HG02885 (cell line): Measurements from ENCODE around the gene DYTN.

Source experiments
- ATAC-seq: cut with Tn5 transposase; IDR thresholded peaks from one replicate; pipeline ENCODE4 v1.9.1; 2021; ENCODE audit warnings: mild to moderate bottlenecking; ENCODE audit not compliant: unreplicated experiment, poor library complexity

Gene DYTN

GRCh38 chr2:206701952-206702605, 16.1 kb downstream of the DYTN start:
- ATAC-seq: no peak

- ATAC-seq: no peak
Measured at GRCh38 chr2:206700156-206700555, 18.0 kb downstream of the DYTN start.

DNA sequence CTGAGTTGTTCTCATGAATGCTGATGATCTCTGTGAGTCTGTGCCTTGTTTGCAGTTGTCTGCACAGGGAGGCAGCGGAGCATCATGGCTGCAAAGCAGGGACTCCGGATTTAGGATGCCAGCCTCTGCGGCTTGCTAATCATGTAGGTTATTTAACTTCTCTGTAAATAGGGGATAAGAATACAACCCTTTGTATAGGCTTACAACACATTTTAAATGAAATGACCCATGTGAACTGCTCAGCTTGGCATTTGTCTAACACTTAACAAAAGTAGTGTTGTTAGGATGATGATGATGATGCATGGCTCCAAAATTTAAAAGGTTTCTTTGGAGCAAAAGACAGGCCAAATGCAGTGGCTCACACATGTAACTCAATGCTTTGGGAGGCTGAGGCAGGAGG, 19.4 kb downstream of the DYTN start:
- ATAC-seq: no peak

DNA sequence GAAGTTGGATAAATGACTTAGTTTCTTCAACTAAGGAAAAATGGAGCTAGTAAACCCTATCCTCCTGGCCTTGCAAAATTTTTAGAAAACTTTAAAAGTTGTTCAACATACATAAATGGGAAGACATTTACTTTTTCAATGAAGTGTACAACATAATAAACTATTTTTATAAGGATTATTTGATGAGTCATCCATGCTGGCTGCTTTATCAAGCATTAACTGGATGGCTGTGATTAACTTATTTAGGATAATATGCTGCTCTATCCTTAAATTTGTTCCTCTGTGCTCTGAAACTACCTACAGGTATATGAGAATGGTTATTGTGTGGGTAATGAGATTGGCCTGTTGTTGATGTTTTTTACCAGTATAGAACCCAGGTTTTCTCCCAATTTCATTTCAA, 21.3 kb downstream of the DYTN start:
- ATAC-seq: no peak

DNA sequence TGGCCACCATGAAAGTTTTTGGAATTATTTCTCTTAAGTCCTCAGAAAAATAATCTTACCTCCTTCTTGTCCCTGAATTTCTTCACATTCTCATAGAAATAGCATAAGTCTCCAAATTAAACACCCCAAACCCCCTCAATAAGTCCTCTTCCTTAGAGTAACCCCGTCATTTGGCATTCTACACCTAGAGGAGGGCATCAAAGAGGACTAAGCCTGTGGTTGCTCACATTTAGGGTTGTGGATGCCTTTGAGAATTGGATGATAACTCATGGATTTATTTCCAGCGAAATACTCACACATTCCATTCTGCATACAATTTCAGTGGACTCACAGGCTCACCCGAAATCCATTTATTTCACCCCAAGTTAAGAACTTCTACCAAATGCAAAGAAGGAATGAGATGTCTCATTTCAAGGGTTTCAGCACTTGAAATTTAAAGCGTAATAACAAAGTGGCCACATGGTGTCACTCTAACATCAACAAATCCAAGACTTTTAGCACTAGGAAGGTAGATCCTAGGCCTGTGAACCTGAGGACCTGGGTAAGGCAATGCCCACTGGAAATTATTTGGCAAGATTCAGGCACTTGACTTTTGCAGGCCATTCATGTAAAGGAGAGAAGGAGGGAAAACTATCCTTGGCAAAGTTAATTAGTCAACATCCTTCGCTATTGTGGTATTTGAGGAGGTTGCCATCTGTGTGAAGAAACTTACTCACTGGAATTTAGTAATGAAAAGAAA, 24.6 kb downstream of the DYTN start:
- ATAC-seq: peak; percentile 68

- ATAC-seq: no peak
Measured at GRCh38 chr2:206692971-206693370, 25.2 kb downstream of the DYTN start.

- no peak for ATAC-seq
Measured at GRCh38 chr2:206688990-206689389, 29.2 kb downstream of the DYTN start.

DNA sequence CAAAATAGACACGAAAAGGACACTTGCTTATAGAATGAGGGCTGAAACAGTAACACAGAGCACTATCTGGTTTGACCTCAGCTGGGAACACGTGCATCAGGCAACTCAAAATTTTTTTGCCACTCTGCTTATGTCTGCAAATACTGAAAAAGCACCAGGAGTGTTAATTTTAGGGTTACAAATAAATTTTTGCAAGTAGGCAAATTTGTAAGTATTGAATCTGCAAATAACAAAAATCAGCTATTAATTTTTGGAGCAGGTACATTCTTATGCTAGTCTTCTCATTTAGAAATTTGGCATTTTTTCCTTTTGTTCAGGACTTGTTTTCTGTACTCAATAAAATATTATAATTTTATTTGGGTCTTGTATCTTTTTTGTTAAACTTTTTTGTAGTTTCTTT, 29.7 kb downstream of the DYTN start:
- ATAC-seq: no peak

DNA sequence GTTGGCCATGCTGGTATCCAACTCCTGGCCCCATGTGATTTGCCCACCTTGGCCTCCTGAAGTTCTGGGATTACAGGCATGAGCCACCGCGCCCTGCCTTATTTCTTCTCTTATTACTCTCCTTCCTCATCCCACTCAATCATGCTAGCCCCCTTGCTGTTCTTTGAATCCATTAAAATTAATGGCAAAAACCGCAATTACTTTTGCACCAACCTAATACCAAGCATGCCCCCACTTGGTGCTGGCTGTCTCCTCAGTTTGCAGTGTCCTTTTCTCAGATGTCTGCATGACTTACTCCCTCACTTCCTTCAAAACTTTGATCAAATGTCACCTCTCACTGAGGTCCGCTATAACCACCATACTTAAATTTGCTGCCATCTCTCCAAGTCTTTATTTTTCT, 34.6 kb downstream of the DYTN start:
- no peak for ATAC-seq

DNA sequence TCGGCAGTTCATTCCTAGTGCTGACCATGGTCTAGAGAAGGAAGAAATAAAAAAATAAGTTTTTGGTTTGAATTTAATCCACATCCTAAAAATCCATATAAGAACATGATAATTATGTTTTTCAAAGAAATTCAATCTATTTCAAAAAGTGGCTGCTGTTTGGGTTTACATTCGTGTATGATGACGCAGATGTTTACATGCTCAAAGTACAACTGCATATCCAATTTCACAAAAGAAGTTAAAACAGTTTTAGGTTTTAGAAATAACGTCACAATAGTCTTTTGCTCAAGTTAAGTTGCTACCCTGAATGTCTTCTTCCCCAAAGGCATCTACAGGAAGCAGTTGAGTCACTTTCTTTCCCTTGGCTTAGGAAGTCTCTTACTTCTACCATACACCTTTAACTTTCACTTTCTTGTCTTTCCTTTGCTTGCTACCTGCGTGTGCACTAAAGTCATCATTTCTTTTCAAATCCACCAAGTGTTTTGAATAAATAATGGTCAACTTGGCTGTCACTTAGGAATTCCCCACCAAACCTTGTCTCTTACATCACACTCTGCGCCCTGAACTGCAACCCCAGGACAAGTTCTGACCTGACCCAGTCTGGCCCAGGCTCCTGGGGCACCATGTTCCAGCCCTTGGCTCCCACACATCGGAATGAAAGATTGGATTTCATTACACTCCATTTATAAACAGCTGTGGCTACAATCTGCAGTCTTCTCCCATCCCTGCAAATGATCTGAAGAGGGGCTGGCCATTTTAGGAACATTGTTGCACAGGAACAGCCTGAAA, 47.5 kb downstream of the DYTN start:
- no peak for ATAC-seq

GRCh38 chr2:206665251-206665650, 52.9 kb downstream of the DYTN start:
- ATAC-seq: no peak

- ATAC-seq: no peak
Measured at GRCh38 chr2:206657087-206657486, 61.1 kb downstream of the DYTN start.

GRCh38 chr2:206647985-206648384, 70.2 kb downstream of the DYTN start:
- no peak for ATAC-seq

GRCh38 chr2:206642075-206643025, 75.8 kb downstream of the DYTN start, which contains the start of gene FAM237A:
Gene FAM237A, plus strand, starts transcription at chr2:206642487. Its CDS starts 1,750 bp downstream, at chr2:206644237.
- no peak for ATAC-seq

- ATAC-seq: no peak
Measured at GRCh38 chr2:206641226-206641625, 77.0 kb downstream of the DYTN start.

- no peak for ATAC-seq
Measured at GRCh38 chr2:206639636-206640035, 78.6 kb downstream of the DYTN start.

DNA sequence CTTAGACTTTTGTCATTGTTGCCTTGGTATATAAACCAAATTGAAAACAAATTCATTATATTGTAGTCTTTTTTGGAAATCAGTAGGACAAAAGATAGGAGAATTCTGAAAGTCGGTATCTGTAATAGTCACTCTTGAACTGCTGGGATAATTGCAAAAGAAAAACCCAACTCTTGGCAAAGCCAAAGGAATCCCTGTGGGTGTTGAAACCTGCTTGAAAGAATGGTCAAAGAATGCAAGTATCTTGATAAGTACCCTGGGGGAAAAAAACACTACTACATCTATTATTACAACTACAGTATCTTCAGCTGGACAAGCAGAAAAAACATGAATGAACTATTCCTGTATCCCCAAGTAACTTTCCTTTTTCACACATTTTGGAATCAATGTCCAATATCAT, 83.2 kb downstream of the DYTN start:
- no peak for ATAC-seq

GRCh38 chr2:206631340-206631739, 86.9 kb downstream of the DYTN start:
- no peak for ATAC-seq

- ATAC-seq: no peak
Measured at GRCh38 chr2:206627632-206628031, 90.6 kb downstream of the DYTN start.

GRCh38 chr2:206626108-206626507, 92.1 kb downstream of the DYTN start:
- ATAC-seq: no peak
